ENCODE measurements around the gene YIPF2.

Gene YIPF2

DNA sequence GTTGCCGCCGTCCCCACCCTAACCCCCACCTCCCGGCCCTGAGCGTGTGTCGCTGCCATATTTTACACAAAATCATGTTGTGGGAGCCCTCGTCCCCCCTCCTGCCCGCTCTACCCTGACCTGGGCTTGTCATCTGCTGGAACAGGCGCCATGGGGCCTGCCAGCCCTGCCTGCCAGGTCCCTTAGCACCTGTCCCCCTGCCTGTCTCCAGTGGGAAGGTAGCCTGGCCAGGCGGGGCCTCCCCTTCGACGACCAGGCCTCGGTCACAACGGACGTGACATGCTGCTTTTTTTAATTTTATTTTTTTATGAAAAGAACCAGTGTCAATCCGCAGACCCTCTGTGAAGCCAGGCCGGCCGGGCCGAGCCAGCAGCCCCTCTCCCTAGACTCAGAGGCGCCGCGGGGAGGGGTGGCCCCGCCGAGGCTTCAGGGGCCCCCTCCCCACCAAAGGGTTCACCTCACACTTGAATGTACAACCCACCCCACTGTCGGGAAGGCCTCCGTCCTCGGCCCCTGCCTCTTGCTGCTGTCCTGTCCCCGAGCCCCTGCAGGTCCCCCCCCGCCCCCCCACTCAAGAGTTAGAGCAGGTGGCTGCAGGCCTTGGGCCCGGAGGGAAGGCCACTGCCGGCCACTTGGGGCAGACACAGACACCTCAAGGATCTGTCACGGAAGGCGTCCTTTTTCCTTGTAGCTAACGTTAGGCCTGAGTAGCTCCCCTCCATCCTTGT lies 6.4 kb downstream of the YIPF2 start:
- TF ChIP-seq, protein P1, sequence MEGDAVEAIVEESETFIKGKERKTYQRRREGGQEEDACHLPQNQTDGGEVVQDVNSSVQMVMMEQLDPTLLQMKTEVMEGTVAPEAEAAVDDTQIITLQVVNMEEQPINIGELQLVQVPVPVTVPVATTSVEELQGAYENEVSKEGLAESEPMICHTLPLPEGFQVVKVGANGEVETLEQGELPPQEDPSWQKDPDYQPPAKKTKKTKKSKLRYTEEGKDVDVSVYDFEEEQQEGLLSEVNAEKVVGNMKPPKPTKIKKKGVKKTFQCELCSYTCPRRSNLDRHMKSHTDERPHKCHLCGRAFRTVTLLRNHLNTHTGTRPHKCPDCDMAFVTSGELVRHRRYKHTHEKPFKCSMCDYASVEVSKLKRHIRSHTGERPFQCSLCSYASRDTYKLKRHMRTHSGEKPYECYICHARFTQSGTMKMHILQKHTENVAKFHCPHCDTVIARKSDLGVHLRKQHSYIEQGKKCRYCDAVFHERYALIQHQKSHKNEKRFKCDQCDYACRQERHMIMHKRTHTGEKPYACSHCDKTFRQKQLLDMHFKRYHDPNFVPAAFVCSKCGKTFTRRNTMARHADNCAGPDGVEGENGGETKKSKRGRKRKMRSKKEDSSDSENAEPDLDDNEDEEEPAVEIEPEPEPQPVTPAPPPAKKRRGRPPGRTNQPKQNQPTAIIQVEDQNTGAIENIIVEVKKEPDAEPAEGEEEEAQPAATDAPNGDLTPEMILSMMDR (IDR thresholded peaks at IDR 0.05; ENCODE audit: control insufficient read depth, extremely low read depth, insufficient read depth), result no peak
- no peak for DNase-seq (ENCODE audit: low read depth)
- no peak overlapping the region for H3K4me3 ChIP-seq (ENCODE audit: low read depth, low read length)

DNA sequence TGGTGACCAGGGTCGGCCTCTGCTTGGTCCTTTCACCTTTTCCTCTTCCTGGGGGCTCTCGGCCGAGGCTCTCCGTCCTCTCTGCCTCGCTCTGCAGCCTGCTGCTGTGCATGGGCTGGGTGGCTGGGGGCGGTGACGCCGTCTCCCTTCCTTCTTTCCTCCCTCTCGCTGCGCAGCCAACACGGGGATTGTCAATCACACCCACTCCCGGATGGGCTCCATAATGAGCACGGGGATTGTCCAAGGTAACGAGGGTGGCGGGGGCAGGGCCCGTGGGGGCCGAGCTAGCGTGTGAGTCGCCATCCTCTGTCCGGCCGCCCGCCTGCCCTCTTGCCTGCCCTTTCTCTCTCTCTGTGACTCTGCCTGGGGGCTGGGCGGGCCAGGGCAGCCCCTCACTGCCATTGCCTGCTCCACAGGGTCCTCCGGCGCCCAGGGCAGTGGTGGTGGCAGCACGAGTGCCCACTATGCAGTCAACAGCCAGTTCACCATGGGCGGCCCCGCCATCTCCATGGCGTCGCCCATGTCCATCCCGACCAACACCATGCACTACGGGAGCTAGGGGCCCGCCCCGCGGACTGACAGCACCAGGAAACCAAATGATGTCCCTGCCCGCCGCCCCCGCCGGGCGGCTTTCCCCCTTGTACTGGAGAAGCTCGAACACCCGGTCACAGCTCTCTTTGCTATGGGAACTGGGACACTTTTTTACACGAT lies 7.1 kb downstream of the YIPF2 start:
- DNase-seq (ENCODE audit: low read depth), result no peak
- TF ChIP-seq, protein P1 (IDR thresholded peaks at IDR 0.05; ENCODE audit: control insufficient read depth, extremely low read depth, insufficient read depth), result no peak

DNA sequence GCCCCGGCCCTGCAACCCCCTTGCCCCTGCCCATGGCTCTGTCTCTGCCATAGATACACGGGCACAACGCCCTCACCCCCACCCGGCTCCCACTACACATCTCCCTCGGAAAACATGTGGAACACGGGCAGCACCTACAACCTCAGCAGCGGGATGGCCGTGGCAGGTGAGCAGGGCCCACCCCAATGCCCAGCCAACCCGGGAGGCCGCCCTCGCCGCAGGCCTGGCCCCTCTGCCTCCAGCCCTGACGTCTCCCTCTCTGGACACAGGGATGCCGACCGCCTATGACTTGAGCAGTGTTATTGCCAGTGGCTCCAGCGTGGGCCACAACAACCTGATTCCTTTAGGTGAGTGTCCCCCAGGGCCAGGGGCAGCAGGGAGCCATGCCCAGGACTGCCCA lies 7.7 kb downstream of the YIPF2 start:
- H3K4me3 ChIP-seq (ENCODE audit: low read depth, low read length), result no peak overlapping the region
- DNase-seq (ENCODE audit: low read depth), result no peak
- TF ChIP-seq, protein P1 (IDR thresholded peaks at IDR 0.05; ENCODE audit: control insufficient read depth, extremely low read depth, insufficient read depth), result no peak

More for the DNA sequence above, 7.1 kb downstream of the YIPF2 start:
- no peak overlapping the region for H3K4me3 ChIP-seq (ENCODE audit: low read depth, low read length)

DNA sequence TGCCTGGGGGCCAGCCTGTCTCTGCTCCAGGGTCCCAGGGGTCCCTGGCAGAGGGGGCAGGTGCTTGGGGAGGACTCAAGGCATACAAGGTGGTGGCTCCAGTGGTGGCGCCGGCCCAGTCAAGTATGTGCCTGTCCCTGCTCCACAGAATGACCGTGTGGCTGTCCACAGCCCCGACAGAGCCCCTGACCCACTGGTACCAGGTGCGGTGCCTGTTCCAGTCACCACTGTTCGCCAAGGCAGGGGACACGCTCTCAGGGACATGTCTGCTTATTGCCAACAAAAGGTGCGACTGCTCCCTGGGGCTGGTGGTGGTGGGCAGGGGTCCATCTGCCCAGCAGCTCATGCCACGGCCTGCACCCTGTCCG lies 8.2 kb downstream of the YIPF2 start:
- no peak overlapping the region for H3K4me3 ChIP-seq (ENCODE audit: low read depth, low read length)
- no peak for DNase-seq (ENCODE audit: low read depth)
- TF ChIP-seq, protein P1 (IDR thresholded peaks at IDR 0.05; ENCODE audit: control insufficient read depth, extremely low read depth, insufficient read depth), result no peak

DNA sequence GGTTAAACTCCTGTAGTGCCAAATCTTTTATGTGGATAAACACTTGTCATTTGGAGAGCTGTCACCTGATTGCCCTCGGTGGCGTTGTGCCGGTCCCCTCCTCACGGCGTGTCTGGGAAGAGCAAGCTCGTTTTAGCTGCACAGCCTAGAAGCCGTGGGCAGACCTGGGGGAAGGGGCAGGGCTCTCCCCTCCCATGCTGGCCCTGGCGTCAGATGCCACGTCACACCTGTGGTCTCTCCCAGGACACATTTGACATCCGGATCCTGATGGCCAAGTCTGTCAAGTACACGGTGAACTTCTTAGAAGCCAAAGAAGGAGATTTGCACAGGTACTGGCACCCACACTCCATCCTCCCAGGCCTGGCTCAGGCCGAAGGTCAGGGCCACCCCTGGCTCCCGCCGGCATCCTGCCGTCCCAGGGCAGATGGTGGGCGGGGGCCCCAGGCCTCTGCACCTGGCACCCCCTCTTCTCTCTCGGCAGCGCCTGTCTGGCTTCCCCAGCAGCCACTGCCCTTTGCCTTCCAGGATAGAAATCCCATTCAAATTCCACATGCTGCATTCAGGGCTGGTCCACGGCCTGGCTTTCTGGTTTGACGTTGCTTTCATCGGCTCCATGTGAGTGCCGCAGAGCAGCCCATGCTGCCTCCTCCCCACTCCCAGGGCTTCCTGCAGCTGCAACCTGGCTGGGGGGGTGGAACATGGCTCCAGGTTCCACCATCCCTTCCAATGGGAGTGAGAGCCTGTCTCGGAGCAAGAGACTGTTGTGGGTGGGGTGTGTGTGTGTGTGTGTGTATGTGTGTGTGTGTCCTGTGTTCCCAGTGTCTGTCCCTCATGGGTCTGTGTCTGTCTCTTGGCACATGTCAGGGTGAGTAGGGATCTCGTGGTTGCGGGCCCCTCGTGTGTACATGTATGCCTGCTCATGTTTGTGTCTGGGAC lies 8.8 kb downstream of the YIPF2 start:
- H3K4me3 ChIP-seq (ENCODE audit: low read depth, low read length), result no peak overlapping the region
- TF ChIP-seq, protein P1 (IDR thresholded peaks at IDR 0.05; ENCODE audit: control insufficient read depth, extremely low read depth, insufficient read depth), result no peak
- DNase-seq (ENCODE audit: low read depth), result no peak

DNA sequence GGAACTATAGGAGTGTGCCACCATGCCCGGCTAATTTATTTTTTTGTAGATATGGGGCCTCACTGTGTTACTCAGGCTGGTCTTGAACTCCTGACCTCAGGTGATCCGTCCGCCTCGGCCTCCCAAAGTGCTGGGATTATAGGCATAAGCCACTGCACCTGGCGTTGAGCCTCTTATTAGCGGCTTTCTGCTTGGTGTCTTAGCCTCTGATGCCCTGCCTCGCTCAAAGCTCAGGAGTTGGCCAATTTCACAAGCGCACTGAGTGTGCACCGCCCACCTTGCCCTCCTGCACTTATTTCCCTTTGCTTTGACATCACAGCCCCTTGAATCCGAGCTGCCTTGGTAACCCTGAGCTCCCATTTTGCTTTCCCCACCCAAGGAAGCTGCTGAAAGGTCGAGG lies 10.1 kb downstream of the YIPF2 start:
- no peak overlapping the region for H3K4me3 ChIP-seq (ENCODE audit: low read depth, low read length)
- no peak for DNase-seq (ENCODE audit: low read depth)
- TF ChIP-seq, protein P1 (IDR thresholded peaks at IDR 0.05; ENCODE audit: control insufficient read depth, extremely low read depth, insufficient read depth), result no peak

Data from LNCaP clone FGC (cell line).